Retinal pigment epithelial cell (primary cell): ENCODE data around the gene PRR13.
A peak's percentile ranks its signal among the peaks of the same experiment; 100 is the strongest.
"Not testable (repeated sequence)": the region's sequence is repeated elsewhere in the genome, so short reads cannot be mapped to it uniquely, and the experiment has no call there.

ENCODE experiments used
- DNase-seq: peaks from one replicate; pipeline ENCODE4 v3.0.0-alpha.2; 2010; ENCODE audit warnings: low read depth
- H3K4me3 ChIP-seq: 2 replicates; pipeline ENCODE4 v1.5.1; 2011; ENCODE audit warnings: mild to moderate bottlenecking, low read length, control low read depth, moderate library complexity
- CTCF ChIP-seq: conservative IDR thresholded peaks from 2 replicates; pipeline ENCODE4 v1.5.1; 2011; ENCODE audit warnings: low read depth, low read length, control low read depth, inconsistent platforms

Gene PRR13

GRCh38 chr12:53441040-53441833 lies at the start of gene PRR13:
TSS of gene PRR13 (plus strand) at chr12:53441734. CDS start at chr12:53442715, 981 bp downstream.
- peak within 1 kb of the TSS; percentile 93 for H3K4me3 ChIP-seq
- DNase-seq = peak; percentile 98
- no peak for TF ChIP-seq CTCF

GRCh38 chr12:53399896-53400295 lies 41.6 kb upstream of the PRR13 start:
- no peak overlapping the region for H3K4me3 ChIP-seq
- no peak for TF ChIP-seq CTCF
- DNase-seq = no peak

- H3K4me3 ChIP-seq, DNase-seq: not testable (repeated sequence)
Measured at GRCh38 chr12:53402351-53402750, 39.2 kb upstream of the PRR13 start.

- DNase-seq = no peak
- H3K4me3 ChIP-seq = no peak overlapping the region
- TF ChIP-seq CTCF = no peak
Measured at GRCh38 chr12:53402871-53403270, 38.7 kb upstream of the PRR13 start.

- TF ChIP-seq CTCF = no peak
- no peak overlapping the region for H3K4me3 ChIP-seq
- DNase-seq = no peak
Measured at GRCh38 chr12:53410951-53411350, 30.6 kb upstream of the PRR13 start.

GRCh38 chr12:53413485-53414204 lies 27.9 kb upstream of the PRR13 start:
- DNase-seq = no peak
- no peak for TF ChIP-seq CTCF

GRCh38 chr12:53414756-53415417 lies 26.6 kb upstream of the PRR13 start:
- no peak overlapping the region for H3K4me3 ChIP-seq
- DNase-seq = no peak
- no peak for TF ChIP-seq CTCF

More at GRCh38 chr12:53413485-53414204, 27.9 kb upstream of the PRR13 start:
- no peak overlapping the region for H3K4me3 ChIP-seq

GRCh38 chr12:53415752-53416389 lies 25.7 kb upstream of the PRR13 start:
- DNase-seq, H3K4me3 ChIP-seq: not testable (repeated sequence)

- not testable (repeated sequence) for H3K4me3 ChIP-seq, DNase-seq
Measured at GRCh38 chr12:53417291-53417816, 24.2 kb upstream of the PRR13 start.
